ENCODE measurements around the gene BATF3. TPM values are rescaled to one million over a fixed set of nuclear protein-coding genes. Genes with fewer than 3 reads are reported as not detected.

The BATF3 gene
- total RNA-seq, 1 experiment from 2014 or later = 3.9 TPM

GRCh38 chr1:212737559-212737958 is 37.9 kb upstream of the BATF3 start:
- Mint-ChIP-seq H3K4me3 (no peak overlapping the region), H3K27me3 (ENCODE audit: low read depth) (no peaks in the 10 kb centered on the region), H3K4me1 (no peaks in the 10 kb centered on the region), H3K9me3 (peaks cover 15% of the 10 kb centered on the region), H3K27ac (no peak overlapping the region), H3K36me3 (peaks cover 21% of the 10 kb centered on the region)
- ChIA-PET POLR2A (no interaction called here), CTCF (interaction anchor here (0.7 to 4.9 kb wide), 3 partner anchors 12 to 73 kb away, joined by 3 to 22 read pairs (median 7); no protein-coding TSS in a partner anchor)
- no peak for DNase-seq (ENCODE audit: low spot score)
- no peak for ATAC-seq
- TF ChIP-seq EMX1 (CRISPR knock-in tag; IDR thresholded peaks at IDR 0.05) (no peak), PRDM15 (CRISPR knock-in tag; IDR thresholded peaks at IDR 0.05) (no peak), STAT6 (CRISPR knock-in tag; conservative IDR thresholded peaks at IDR 0.05; ENCODE audit: low read depth) (no peak), TP53 (CRISPR knock-in tag; IDR thresholded peaks at IDR 0.05) (no peak), HMGXB4 (CRISPR knock-in tag; IDR thresholded peaks at IDR 0.05) (no peak), TCF7 (CRISPR knock-in tag; IDR thresholded peaks at IDR 0.05; ENCODE audit: low read depth) (no peak), CREB1 (CRISPR knock-in tag; IDR thresholded peaks at IDR 0.05) (no peak), ZSCAN18 (CRISPR knock-in tag; IDR thresholded peaks at IDR 0.05) (no peak), ATF3 (CRISPR knock-in tag; conservative IDR thresholded peaks at IDR 0.05) (no peak), ZNF138 (CRISPR knock-in tag; conservative IDR thresholded peaks at IDR 0.05) (no peak), MYBL2 (CRISPR knock-in tag; IDR thresholded peaks at IDR 0.05) (no peak), IRF2 (CRISPR knock-in tag; IDR thresholded peaks at IDR 0.05; ENCODE audit: borderline replicate concordance, low read depth) (no peak), CREM (CRISPR knock-in tag; IDR thresholded peaks at IDR 0.05) (no peak), HMGA2 (CRISPR knock-in tag; IDR thresholded peaks at IDR 0.05) (no peak), PREB (CRISPR knock-in tag; IDR thresholded peaks at IDR 0.05; ENCODE audit: borderline replicate concordance) (no peak), TEAD1 (CRISPR knock-in tag; IDR thresholded peaks at IDR 0.05) (no peak), ZBTB21 (CRISPR knock-in tag; IDR thresholded peaks at IDR 0.05; ENCODE audit: borderline replicate concordance) (no peak)
